NCI-H2227 treated with DMSO at 0.1 percent for 48 hours (cell line): ENCODE data around the gene RPS6KA5.
A peak's percentile ranks its signal among the peaks of the same experiment; 100 is the strongest.

ENCODE experiments used
- DNase-seq: peaks from one replicate; lab custom pipeline; 2025; lab: John Stamatoyannopoulos, UW

The RPS6KA5 gene

GRCh38 chr14:90938615-90939014 lies 121.8 kb downstream of the RPS6KA5 start:
- no peak for DNase-seq

GRCh38 chr14:90936757-90937440 lies 123.5 kb downstream of the RPS6KA5 start:
- no peak for DNase-seq

DNA sequence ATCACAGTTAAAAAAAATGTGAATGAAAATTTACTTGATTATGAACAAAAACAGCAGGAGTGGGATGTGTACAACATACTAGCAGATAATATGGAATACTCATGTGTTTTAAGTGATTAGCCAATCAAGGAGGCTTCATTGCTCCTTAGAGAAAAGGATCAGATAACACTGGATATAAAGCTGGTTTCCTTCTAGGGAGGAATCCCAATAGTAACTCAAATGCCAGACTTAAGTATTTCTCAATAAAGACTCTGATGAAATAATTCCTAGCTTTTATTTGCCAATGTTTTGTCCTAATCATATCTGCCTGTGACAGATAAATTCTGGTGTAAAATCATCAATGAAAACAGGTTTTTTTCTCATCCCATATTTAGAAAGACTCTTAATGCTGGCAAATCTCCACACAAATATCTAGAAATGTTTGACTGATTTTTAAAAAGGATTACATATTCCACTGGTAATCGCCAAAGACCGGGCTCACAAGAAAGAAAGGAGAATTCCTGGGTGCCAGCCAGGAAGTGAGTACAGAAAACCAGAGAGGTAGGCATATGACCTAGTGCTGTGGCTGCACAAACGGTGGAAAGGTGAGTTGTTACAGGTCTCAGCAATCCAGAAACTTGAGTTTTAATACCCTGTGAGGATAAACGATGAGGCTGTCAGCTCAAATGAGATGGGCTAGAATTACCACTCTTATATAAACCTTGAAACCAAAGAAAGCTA lies 135.7 kb downstream of the RPS6KA5 start:
- DNase-seq: no peak

- DNase-seq: no peak
Measured at GRCh38 chr14:90922141-90922540, 138.3 kb downstream of the RPS6KA5 start.

- DNase-seq: no peak
Measured at GRCh38 chr14:90911121-90911520, 149.3 kb downstream of the RPS6KA5 start.

GRCh38 chr14:90907178-90907577 lies 153.3 kb downstream of the RPS6KA5 start:
- DNase-seq: no peak

DNA sequence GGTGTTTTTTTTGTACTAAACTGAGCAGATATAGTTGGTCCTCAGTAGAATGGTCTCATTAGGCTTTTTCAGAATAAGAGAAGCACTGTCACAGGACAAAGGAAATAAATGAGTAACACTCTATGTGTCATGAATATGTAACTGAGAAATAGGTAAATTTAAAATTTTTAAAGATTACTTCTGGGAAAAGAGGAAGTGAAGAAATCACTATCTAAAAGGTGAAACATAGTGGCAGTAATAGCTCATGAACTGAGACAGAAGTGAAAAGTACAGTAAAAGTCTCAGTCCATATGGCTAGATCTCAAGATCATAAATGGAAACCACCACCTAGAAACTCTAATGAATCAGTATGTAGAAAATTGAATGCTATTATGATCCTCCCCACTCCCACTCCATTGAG lies 154.9 kb downstream of the RPS6KA5 start:
- no peak for DNase-seq

DNA sequence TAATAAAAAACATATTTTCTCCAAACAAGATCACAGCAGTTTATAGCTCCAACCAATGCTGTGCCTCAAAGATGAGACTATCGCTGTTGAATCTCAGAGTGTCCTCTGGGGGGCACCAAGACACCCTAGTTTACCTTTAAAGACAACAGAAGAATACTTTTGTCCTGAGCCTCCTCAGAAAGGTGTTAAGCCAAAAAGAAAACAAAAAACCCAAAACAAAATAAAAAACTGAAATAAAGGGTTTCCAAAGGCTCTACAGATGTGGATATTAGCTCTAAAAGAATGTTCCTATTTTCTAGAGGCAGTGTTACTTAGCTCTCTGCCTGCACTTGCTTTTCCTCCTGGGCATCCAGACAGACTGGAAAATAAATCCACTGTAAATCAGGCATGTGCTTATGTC lies 157.3 kb downstream of the RPS6KA5 start:
- peak; percentile 33 for DNase-seq

DNA sequence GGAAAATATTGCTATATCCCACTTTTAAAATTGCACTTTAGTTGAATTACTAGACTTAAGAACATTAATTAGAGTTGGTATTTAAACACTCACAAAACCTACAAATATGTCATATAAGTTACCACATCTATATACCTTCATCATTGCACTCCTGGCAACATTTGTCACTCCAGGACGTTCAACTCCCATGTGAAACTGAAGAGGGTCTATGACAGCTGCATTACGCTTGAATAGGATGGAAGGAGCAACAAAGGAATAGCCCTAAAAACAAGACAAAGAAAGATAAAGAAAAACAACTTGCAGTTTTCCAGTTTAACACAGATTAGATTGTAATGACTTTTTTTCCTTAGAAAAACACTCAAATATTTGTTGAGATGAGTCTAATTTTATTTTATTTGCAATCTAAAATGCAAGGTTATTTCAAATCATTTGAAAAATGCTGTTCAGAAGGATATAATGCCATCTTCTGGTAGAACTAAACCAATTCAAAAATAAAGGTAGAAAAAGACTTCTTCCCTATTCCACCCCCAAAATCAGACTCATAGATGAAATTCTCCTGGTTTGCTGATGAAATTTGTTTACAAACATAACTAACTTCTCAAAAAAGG lies 159.9 kb downstream of the RPS6KA5 start:
- DNase-seq: peak; percentile 4

DNA sequence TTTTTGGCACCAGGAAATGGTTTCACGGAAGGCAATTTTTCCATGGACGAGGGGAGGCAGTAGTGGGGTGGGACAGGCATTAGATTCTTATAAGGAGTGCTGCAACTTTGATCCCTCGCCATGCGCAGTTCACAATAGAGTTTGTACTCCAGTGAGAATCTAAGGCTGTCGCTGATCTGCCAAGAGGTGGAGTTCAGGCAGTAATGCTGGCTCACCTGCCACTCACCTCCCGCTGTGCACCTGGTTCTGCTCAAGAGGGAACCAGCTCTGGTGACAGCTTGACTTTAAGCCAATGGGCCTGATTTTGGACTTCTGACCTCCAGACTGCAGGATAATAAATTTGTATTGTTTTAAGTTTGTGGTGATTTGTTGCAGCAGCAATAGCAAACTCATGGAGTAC lies 163.4 kb downstream of the RPS6KA5 start:
- DNase-seq: no peak

DNA sequence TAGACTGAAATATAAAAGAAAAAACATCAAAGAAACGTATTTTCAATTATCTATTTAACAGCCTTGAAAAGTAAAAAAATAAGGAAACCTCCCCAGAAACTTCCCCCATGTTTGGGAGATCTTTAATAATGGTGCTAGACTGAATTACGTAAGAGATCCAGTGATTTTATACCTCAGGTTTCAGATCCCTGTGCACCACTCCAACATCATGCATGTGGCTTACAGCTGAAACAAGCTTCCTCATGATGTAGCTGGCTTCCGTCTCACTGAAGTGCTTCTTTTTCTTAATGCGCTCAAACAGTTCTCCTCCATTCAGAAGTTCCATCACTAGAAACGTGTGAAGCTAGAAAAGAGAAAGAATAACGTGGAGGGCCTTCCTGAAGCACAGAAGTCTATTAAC lies 166.2 kb downstream of the RPS6KA5 start:
- no peak for DNase-seq

DNA sequence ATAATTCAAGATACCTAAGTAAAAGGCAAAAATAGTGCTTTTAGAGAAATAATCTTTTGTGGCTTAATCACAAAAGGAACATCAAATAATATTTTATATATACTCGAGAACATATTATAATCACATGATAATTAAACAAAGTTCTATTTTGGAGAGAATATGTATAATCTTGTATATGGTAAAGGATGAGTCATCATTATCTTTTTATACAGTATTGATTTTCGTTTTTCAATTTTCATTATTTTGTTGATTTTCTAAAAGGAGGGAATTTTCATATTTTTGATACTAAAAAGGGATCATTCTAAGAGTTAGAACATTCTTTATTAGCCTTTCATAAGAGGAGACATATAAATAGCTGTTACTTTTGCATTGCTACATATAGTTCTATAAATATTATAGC lies 166.9 kb downstream of the RPS6KA5 start:
- DNase-seq: no peak

DNA sequence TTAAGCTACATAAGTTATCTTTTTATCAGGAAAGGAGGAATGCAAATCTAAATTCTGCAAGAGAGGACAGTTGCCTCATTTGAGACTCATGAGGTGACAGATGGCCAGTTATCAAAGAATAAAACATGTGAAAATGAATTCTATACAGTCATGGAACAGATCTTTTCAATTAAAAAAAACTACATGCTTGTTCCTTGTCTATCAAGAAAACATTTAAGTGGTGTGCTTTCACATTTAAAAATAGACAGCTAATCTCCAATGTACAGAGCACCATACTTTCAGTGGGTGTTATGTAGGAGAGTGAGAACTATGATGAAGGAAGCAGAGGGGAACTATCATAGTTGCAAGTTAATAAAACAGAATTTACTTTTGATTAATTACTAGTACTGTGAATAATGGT lies 167.5 kb downstream of the RPS6KA5 start:
- no peak for DNase-seq

DNA sequence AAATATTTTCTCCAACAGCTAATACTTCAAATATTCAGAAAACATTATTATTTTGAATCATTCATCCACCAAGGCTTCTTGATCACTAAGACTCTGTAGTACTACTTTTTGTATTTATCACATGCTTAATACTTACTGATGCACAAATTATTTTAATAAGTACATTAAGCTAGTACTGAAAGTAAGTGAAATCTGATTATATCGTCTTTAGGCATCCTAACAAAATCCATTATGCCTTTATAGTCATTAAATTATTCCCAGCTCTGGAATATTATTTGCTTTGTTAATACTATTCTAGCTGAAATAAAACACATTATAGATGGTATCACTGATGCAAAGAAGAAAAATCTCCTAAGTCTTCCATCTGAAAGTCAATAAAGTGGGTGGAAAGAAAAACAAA lies 169.1 kb downstream of the RPS6KA5 start:
- no peak for DNase-seq

GRCh38 chr14:90890322-90891020 lies 170.0 kb downstream of the RPS6KA5 start:
- DNase-seq: no peak

DNA sequence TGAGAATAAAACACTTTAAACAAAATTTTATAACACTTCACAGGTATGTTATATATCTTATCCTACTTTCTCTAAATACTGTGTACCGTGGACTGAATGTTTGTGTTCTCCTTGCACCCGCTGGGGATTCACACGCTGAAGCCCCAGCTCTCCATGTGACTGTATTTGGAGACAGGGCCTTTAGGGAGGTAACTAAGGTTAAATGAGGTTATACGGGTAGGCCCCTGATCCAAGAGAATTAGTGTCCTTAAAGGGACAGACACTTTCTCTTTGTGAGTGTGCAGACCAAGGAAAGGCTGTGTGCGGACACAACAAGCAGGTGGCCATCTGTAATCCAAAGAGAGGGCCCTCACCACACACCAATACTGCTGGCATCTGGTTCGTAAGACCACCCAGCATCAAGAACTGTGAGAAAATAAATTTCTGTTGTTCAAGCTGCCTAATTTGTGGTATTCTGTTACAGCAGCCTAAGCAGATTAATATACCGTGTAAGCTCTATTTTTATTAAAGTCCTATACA lies 174.1 kb downstream of the RPS6KA5 start:
- no peak for DNase-seq

DNA sequence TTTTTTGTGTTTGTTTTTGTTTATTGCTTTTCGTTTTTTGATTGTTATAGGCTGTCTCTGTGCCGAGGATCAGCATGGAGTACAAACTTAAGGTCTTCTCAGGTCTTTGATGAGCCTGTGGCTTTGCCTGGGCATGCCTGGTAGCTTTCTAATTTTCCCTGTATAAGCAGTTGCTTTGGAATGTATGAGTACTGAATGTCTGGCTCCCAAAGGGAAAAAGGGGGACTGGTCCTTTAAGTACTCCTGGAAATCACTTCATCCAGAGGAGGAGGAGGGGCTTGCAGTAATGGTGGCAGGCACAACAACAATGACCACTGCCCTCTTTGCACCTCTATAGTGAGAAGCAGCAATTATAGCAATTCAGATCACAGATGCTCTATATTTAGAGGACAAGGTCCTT lies 176.7 kb downstream of the RPS6KA5 start:
- DNase-seq: no peak

DNA sequence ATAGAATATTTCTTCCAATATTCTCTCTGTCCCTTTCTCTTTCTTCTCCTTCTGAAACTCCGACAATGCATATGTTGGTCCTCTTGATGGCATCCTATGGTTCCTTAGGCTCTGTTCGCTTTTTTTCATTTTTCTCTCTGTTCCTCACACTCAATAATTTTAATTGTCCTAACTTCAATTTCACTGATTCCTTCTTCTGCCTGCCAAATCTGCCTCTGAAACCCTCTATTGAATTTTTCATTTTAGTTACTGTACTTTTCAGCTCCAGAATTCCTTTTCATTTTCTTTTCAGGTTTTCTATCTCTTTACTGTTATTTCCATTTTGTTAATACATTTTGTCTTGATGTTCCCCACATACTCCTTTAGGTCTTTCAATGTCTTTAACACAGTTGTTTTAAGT lies 177.2 kb downstream of the RPS6KA5 start:
- DNase-seq: no peak

DNA sequence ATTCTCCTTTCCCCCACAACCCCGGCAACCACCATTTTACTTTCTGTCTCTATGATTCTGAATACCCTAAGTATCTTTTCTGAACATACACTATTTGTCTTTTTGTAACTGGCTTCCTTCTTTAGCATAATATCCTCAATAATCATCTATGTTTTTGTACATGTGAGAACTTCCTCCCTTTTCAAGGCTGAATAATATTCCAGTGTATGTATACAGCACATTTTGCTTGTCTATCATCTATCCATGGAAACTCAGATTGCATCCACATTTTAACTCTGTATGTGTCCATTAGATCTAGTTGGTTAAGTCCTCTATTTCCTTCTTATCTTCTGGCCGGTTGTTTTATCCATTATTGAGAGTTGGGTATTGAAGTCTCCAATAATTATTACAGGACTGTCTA lies 180.2 kb downstream of the RPS6KA5 start:
- DNase-seq: no peak

DNA sequence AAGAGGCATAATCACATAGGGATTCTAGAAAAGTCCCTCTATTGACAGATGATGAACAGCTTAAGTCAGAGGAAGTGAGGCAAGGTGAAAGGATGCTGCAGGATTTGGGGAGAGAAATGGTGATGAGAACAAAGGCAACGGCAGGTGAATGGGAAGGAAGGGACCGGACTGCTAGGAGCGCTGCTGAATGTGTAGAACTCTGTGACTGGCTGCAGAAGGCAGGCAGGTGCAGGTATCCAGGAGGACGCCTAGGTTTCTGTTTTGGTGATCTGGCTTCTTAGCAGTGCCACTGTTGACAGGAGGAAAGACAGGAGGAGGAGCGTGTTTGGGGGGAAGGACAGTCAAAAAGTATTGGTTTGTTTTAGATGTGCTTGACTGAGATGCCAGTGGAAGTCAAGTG lies 185.8 kb downstream of the RPS6KA5 start:
- no peak for DNase-seq

DNA sequence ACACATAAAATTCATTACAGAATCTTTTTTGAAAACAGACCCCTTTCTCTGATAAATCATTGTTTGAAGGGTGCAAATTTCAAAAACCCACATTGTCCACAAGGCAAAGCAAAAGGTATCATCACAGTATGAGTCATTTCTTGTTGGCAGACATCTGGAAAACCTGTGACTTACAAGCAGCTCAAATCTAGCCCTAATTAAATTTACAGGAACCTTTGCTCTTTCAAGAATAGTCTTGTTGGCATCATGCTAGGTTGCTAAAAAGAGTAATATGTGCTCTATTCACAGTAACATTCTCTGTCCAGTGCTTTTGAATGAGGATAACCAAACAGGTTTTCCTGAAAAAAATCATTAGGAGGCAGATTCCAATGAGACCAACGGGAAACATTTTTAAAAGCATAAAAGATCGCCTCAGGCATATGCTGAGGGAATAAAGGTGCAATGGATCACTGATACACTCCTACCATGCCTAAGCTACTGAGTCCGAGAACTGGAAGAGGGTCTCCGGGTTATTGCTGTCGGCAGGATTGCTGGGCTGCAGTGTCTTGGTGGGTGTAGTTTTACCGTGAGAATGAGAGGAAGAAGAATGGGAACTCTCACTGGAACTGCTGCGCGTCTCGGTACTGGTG lies 188.7 kb downstream of the RPS6KA5 start:
- DNase-seq: peak; percentile 58

DNA sequence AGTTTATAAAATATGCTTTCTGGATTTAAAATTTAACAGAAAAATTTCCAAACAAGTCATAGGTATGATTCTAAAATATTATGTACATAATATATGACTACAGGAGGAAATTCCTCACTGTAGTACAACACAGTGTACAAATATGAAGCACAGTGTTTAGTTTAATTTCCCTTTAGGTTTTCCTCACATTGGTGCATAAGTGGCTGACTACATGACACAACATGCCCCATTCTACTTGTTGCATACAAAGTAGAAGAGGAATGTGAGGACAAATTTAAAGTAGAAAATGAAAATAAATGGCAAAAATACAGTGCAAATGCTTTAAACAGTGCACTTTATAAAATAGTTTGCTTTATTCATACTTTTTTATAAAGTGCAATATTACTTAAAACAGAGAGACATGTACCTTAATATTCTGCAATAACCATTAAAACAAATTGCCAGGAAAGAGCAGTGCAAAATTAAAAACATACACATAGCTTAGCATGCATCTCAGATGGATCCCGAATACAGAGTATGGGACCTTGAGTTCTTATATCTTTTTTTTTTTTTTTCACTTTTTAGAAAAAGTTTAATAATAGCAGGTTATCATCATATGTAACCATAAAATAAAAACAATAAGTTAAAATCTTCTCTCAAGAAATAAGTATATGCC lies 189.4 kb downstream of the RPS6KA5 start:
- no peak for DNase-seq
